Trophoblast cell (in vitro differentiated cells and primary cell): ENCODE measurements around the gene SRSF7.

Experiments
- DNase-seq, 2 donors: peaks; one replicate each; pipeline ENCODE4 v3.0.0-alpha.2; 2016
- H2AFZ ChIP-seq: 2 replicates; pipeline ENCODE4 v1.6.1; 2013; ENCODE audit warnings: low read length, moderate library complexity, mild to moderate bottlenecking; ENCODE audit not compliant: insufficient read depth, poor library complexity
- H2AK5ac ChIP-seq: 2 replicates; pipeline ENCODE4 v1.6.1; 2013; ENCODE audit warnings: mild to moderate bottlenecking, low read length
- H2BK120ac ChIP-seq: 2 replicates; pipeline ENCODE4 v1.6.1; 2013; ENCODE audit warnings: low read length, mild to moderate bottlenecking, moderate library complexity; ENCODE audit not compliant: insufficient read depth, poor library complexity
- H2BK12ac ChIP-seq: 2 replicates; pipeline ENCODE4 v1.6.1; 2013; ENCODE audit warnings: mild to moderate bottlenecking, low read length, moderate library complexity
- H2BK5ac ChIP-seq: 2 replicates; pipeline ENCODE4 v1.6.1; 2013; ENCODE audit warnings: low read length, low read depth, moderate library complexity, mild to moderate bottlenecking; ENCODE audit not compliant: poor library complexity
- H3K14ac ChIP-seq: 2 replicates; pipeline ENCODE4 v1.6.1; 2013; ENCODE audit warnings: mild to moderate bottlenecking, low read length
- H3K18ac ChIP-seq: 2 replicates; pipeline ENCODE4 v1.6.1; 2013; ENCODE audit warnings: mild to moderate bottlenecking, low read length
- H3K23ac ChIP-seq: 2 replicates; pipeline ENCODE4 v1.6.1; 2013; ENCODE audit warnings: low read length
- H3K27ac ChIP-seq: 2 replicates; pipeline ENCODE4 v1.5.1; 2013; ENCODE audit warnings: low read depth, mild to moderate bottlenecking, inconsistent platforms, low read length, moderate library complexity
- H3K27me3 ChIP-seq: 2 replicates; pipeline ENCODE4 v1.6.1; 2013; ENCODE audit warnings: inconsistent platforms, mild to moderate bottlenecking, low read length, moderate library complexity; ENCODE audit not compliant: insufficient read depth
- H3K36me3 ChIP-seq, 2 experiments: 1 replicate in 1 of 2; 2 replicates in 1 of 2; pipeline ENCODE4 v1.6.1; 2013; ENCODE audit warnings: low read length in 2 of 2, mild to moderate bottlenecking in 2 of 2, moderate library complexity in 1 of 2; ENCODE audit not compliant: insufficient read depth in 2 of 2, control insufficient read depth in 1 of 2
- H3K4ac ChIP-seq: 2 replicates; pipeline ENCODE4 v1.6.1; 2013; ENCODE audit warnings: low read depth, mild to moderate bottlenecking, low read length, moderate library complexity
- H3K4me1 ChIP-seq, 2 experiments: 1 replicate in 1 of 2; 2 replicates in 1 of 2; pipeline ENCODE4 v1.6.1; 2013; ENCODE audit warnings: low read length in 2 of 2, mild to moderate bottlenecking in 2 of 2, moderate library complexity in 1 of 2; ENCODE audit not compliant: insufficient read depth in 2 of 2, control insufficient read depth in 1 of 2
- H3K4me2 ChIP-seq: 2 replicates; pipeline ENCODE4 v1.6.1; 2013; ENCODE audit warnings: inconsistent platforms, mild to moderate bottlenecking, low read length, moderate library complexity
- H3K4me3 ChIP-seq: 2 replicates; pipeline ENCODE4 v1.5.1; 2013; ENCODE audit warnings: mild to moderate bottlenecking, low read depth, low read length, inconsistent platforms
- H3K79me1 ChIP-seq: one replicate; pipeline ENCODE4 v1.6.1; 2013; ENCODE audit warnings: low read length
- H3K79me2 ChIP-seq: 2 replicates; pipeline ENCODE4 v1.6.1; 2013; ENCODE audit warnings: low read length, mild to moderate bottlenecking; ENCODE audit not compliant: control insufficient read depth, insufficient read depth, poor library complexity
- H3K9ac ChIP-seq: 2 replicates; pipeline ENCODE4 v1.6.1; 2013; ENCODE audit warnings: mild to moderate bottlenecking, low read length
- H3K9me3 ChIP-seq: 2 replicates; pipeline ENCODE4 v1.6.1; 2013; ENCODE audit warnings: low read depth, mild to moderate bottlenecking, control low read depth, inconsistent platforms, low read length; ENCODE audit not compliant: insufficient read depth
- H4K12ac ChIP-seq: 2 replicates; pipeline ENCODE4 v1.6.1; 2013; ENCODE audit warnings: low read depth, mild to moderate bottlenecking, low read length, moderate library complexity
- H4K8ac ChIP-seq: 2 replicates; pipeline ENCODE4 v1.6.1; 2013; ENCODE audit warnings: low read depth, mild to moderate bottlenecking, low read length, moderate library complexity
- H4K91ac ChIP-seq: one replicate; pipeline ENCODE4 v1.6.1; 2013; ENCODE audit warnings: low read depth, mild to moderate bottlenecking, low read length, moderate library complexity
- WGBS: extraction: QIAGEN DNeasy Blood & Tissue Kit; methylation state at CpG from one replicate; pipeline ENCODE4 v1.1.7; 2013; ENCODE audit warnings: missing lambda C conversion rate; ENCODE audit not compliant: insufficient read length, insufficient coverage; ENCODE audit errors: extremely low coverage; 5-methylcytosine and 5-hydroxymethylcytosine counted together

SRSF7 gene

GRCh38 chr2:38700881-38701458 is 50.2 kb downstream of the SRSF7 start:
- Histone ChIP-seq H3K18ac (no peak overlapping the region), H3K9ac (no peak overlapping the region), H3K23ac (no peak overlapping the region), H3K27me3 (no peaks in the 10 kb centered on the region), H3K27ac (no peak overlapping the region), H3K14ac (no peak overlapping the region), H4K8ac (no peak overlapping the region), H3K36me3 (no peaks in the 10 kb centered on the region), H2BK5ac (no peak overlapping the region), H2AK5ac (no peak overlapping the region), H3K79me2 (no peaks in the 10 kb centered on the region), H3K4me1 (no peaks in the 10 kb centered on the region), H4K12ac (no peak overlapping the region), H3K4ac (no peak overlapping the region), H2BK12ac (no peak overlapping the region), H3K4me3 (no peak overlapping the region), H3K4me2 (no peak overlapping the region), H3K79me1 (no peaks in the 10 kb centered on the region), H4K91ac (no peak overlapping the region), H3K9me3 (no peaks in the 10 kb centered on the region), H2BK120ac (no peak overlapping the region), H2AFZ (no peak overlapping the region)
- no peak for DNase-seq

- H3K27me3 ChIP-seq = no peaks in the 10 kb centered on the region
- H2BK120ac ChIP-seq = no peak overlapping the region
- no peak for DNase-seq
- no peak overlapping the region for H3K4me3 ChIP-seq
- no peak overlapping the region for H2AFZ ChIP-seq
- H3K14ac ChIP-seq = no peak overlapping the region
- H3K4ac ChIP-seq = no peak overlapping the region
- H3K9me3 ChIP-seq = no peaks in the 10 kb centered on the region
- no peak overlapping the region for H4K91ac ChIP-seq
- H3K79me2 ChIP-seq = no peaks in the 10 kb centered on the region
- H3K36me3 ChIP-seq = no peaks in the 10 kb centered on the region
- no peak overlapping the region for H3K9ac ChIP-seq
- no peaks in the 10 kb centered on the region for H3K4me1 ChIP-seq
- H3K18ac ChIP-seq = no peak overlapping the region
- no peak overlapping the region for H3K27ac ChIP-seq
- no peak overlapping the region for H4K12ac ChIP-seq
- no peak overlapping the region for H2AK5ac ChIP-seq
- H2BK12ac ChIP-seq = no peak overlapping the region
- no peak overlapping the region for H4K8ac ChIP-seq
- no peak overlapping the region for H3K4me2 ChIP-seq
- no peaks in the 10 kb centered on the region for H3K79me1 ChIP-seq
- no CpG with 5 or more reads among the region's 9 CpGs for WGBS
- no peak overlapping the region for H2BK5ac ChIP-seq
- no peak overlapping the region for H3K23ac ChIP-seq
These were observed 50.9 kb downstream of the SRSF7 start for GRCh38 chr2:38700113-38700785.

GRCh38 chr2:38698467-38699003 is 52.6 kb downstream of the SRSF7 start:
- no CpG with 5 or more reads among the region's 5 CpGs for WGBS
- no peak for DNase-seq

GRCh38 chr2:38697116-38697840 is 53.9 kb downstream of the SRSF7 start:
- no CpG with 5 or more reads among the region's 8 CpGs for WGBS
- Histone ChIP-seq H3K36me3 (no peaks in the 10 kb centered on the region), H2AK5ac (no peak overlapping the region), H3K79me1 (peaks cover 3% of the 10 kb centered on the region), H3K9ac (no peak overlapping the region), H2BK12ac (no peak overlapping the region), H4K12ac (no peak overlapping the region), H3K4me1 (peaks cover 4 to 5% of the 10 kb centered on the region in 2 experiments), H4K8ac (no peak overlapping the region), H3K79me2 (no peaks in the 10 kb centered on the region), H3K27me3 (no peaks in the 10 kb centered on the region), H3K23ac (no peak overlapping the region), H2BK120ac (no peak overlapping the region), H3K9me3 (no peaks in the 10 kb centered on the region), H2AFZ (no peak overlapping the region), H3K18ac (no peak overlapping the region), H3K4me3 (no peak overlapping the region), H3K14ac (no peak overlapping the region), H3K4me2 (no peak overlapping the region), H3K27ac (no peak overlapping the region), H3K4ac (no peak overlapping the region), H4K91ac (no peak overlapping the region), H2BK5ac (no peak overlapping the region)
- DNase-seq = no peak

More at GRCh38 chr2:38698467-38699003, 52.6 kb downstream of the SRSF7 start:
- H3K79me2 ChIP-seq = no peaks in the 10 kb centered on the region
- no peak overlapping the region for H3K27ac ChIP-seq
- H3K9me3 ChIP-seq = no peaks in the 10 kb centered on the region
- no peak overlapping the region for H3K14ac ChIP-seq
- H3K36me3 ChIP-seq = no peaks in the 10 kb centered on the region
- H3K18ac ChIP-seq = no peak overlapping the region
- no peak overlapping the region for H2BK120ac ChIP-seq
- H2AFZ ChIP-seq = no peak overlapping the region
- no peak overlapping the region for H3K9ac ChIP-seq
- H4K8ac ChIP-seq = no peak overlapping the region
- H3K4ac ChIP-seq = no peak overlapping the region
- H3K79me1 ChIP-seq = no peaks in the 10 kb centered on the region
- no peaks in the 10 kb centered on the region for H3K4me1 ChIP-seq
- H3K27me3 ChIP-seq = no peaks in the 10 kb centered on the region
- no peak overlapping the region for H2AK5ac ChIP-seq
- H4K91ac ChIP-seq = no peak overlapping the region
- no peak overlapping the region for H3K4me2 ChIP-seq
- no peak overlapping the region for H3K4me3 ChIP-seq
- no peak overlapping the region for H2BK5ac ChIP-seq
- H2BK12ac ChIP-seq = no peak overlapping the region
- no peak overlapping the region for H4K12ac ChIP-seq
- H3K23ac ChIP-seq = no peak overlapping the region
